ENCODE results near the gene CCDC124. TPM values are rescaled to one million over a fixed set of nuclear protein-coding genes. Genes with fewer than 3 reads are reported as not detected.

Gene CCDC124
- total and polyA plus RNA-seq, 2 donors (not counting 1 experiment from before 2014, with no cell fraction given): 37.2 to 44.3 TPM

GRCh38 chr19:17963936-17964691, 31.3 kb downstream of the CCDC124 start:
- Histone ChIP-seq H2AFZ (ENCODE audit: low read length) (no peak overlapping the region), H3K36me3 (ENCODE audit: control insufficient read depth, insufficient read depth, low read length) (no peaks in the 10 kb centered on the region), H3K27me3 (ENCODE audit: control insufficient read depth, insufficient read depth, low read length) (peaks cover 29% of the 10 kb centered on the region), H3K4me3 (replicated peaks in 1 of 4; ENCODE audit: control extremely low read depth in 1 of 4, insufficient read depth in 1 of 4, low read depth in 3 of 4, low read length in 4 of 4) (no peak overlapping the region), H3K27ac (ENCODE audit: insufficient read depth, low read length) (no peak overlapping the region), H3K4me2 (ENCODE audit: extremely low read depth, insufficient read depth, low read length) (no peak overlapping the region), H3K4me1 (ENCODE audit: control insufficient read depth, extremely low read depth, insufficient read depth, low read length) (no peaks in the 10 kb centered on the region), H3K79me2 (ENCODE audit: control insufficient read depth, insufficient read depth, low read length) (no peaks in the 10 kb centered on the region), H3K9ac (ENCODE audit: insufficient read depth, low read length) (no peak overlapping the region), H4K20me1 (ENCODE audit: control insufficient read depth, extremely low read depth, insufficient read depth, low read length) (no peaks in the 10 kb centered on the region), H3K9me3 (ENCODE audit: control insufficient read depth, insufficient read depth, low read depth, low read length) (no peaks in the 10 kb centered on the region)
- no peak for DNase-seq (ENCODE audit: low read depth in 2 of 2)
- no peak for TF ChIP-seq EZH2 (IDR thresholded peaks at IDR 0.05; ENCODE audit: low read length, missing control alignments)
- TF ChIP-seq, protein P1, sequence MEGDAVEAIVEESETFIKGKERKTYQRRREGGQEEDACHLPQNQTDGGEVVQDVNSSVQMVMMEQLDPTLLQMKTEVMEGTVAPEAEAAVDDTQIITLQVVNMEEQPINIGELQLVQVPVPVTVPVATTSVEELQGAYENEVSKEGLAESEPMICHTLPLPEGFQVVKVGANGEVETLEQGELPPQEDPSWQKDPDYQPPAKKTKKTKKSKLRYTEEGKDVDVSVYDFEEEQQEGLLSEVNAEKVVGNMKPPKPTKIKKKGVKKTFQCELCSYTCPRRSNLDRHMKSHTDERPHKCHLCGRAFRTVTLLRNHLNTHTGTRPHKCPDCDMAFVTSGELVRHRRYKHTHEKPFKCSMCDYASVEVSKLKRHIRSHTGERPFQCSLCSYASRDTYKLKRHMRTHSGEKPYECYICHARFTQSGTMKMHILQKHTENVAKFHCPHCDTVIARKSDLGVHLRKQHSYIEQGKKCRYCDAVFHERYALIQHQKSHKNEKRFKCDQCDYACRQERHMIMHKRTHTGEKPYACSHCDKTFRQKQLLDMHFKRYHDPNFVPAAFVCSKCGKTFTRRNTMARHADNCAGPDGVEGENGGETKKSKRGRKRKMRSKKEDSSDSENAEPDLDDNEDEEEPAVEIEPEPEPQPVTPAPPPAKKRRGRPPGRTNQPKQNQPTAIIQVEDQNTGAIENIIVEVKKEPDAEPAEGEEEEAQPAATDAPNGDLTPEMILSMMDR (conservative IDR thresholded peaks at IDR 0.05 in 1 of 2, IDR thresholded peaks at IDR 0.05 in 1 of 2; ENCODE audit: low read depth in 1 of 2, low read length in 2 of 2): no peak

GRCh38 chr19:17965370-17966128, 32.7 kb downstream of the CCDC124 start:
- Histone ChIP-seq H3K79me2 (ENCODE audit: control insufficient read depth, insufficient read depth, low read length) (no peaks in the 10 kb centered on the region), H3K36me3 (ENCODE audit: control insufficient read depth, insufficient read depth, low read length) (no peaks in the 10 kb centered on the region), H4K20me1 (ENCODE audit: control insufficient read depth, extremely low read depth, insufficient read depth, low read length) (no peaks in the 10 kb centered on the region), H3K4me1 (ENCODE audit: control insufficient read depth, extremely low read depth, insufficient read depth, low read length) (no peaks in the 10 kb centered on the region), H3K4me3 (replicated peaks in 1 of 4; ENCODE audit: control extremely low read depth in 1 of 4, insufficient read depth in 1 of 4, low read depth in 3 of 4, low read length in 4 of 4) (no peak overlapping the region), H3K27ac (ENCODE audit: insufficient read depth, low read length) (no peak overlapping the region), H3K4me2 (ENCODE audit: extremely low read depth, insufficient read depth, low read length) (no peak overlapping the region), H2AFZ (ENCODE audit: low read length) (no peak overlapping the region), H3K27me3 (ENCODE audit: control insufficient read depth, insufficient read depth, low read length) (peaks cover 29% of the 10 kb centered on the region), H3K9me3 (ENCODE audit: control insufficient read depth, insufficient read depth, low read depth, low read length) (no peaks in the 10 kb centered on the region), H3K9ac (ENCODE audit: insufficient read depth, low read length) (no peak overlapping the region)
- TF ChIP-seq, protein P1 (conservative IDR thresholded peaks at IDR 0.05 in 1 of 2, IDR thresholded peaks at IDR 0.05 in 1 of 2; ENCODE audit: low read depth in 1 of 2, low read length in 2 of 2): no peak
- no peak for TF ChIP-seq EZH2 (IDR thresholded peaks at IDR 0.05; ENCODE audit: low read length, missing control alignments)
- DNase-seq (ENCODE audit: low read depth in 2 of 2): no peak

DNA sequence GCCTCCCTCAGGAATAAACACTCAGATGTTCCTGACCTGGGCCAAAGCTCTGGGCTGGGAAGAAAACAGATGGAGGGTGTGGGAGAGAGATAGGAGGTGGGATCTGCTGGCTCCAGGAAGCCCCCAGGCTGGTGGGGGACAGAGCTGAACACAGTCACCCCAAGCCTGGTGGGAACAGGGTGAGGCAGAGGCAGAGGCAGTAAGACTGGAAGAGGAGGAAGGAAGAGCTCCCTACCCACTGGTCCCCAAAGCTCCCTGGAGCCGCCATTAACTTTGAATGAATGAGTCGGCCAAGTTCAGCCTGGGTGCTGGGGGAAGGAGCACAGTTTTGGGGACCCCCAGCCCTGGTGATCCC, 33.3 kb downstream of the CCDC124 start:
- Histone ChIP-seq H4K20me1 (ENCODE audit: control insufficient read depth, extremely low read depth, insufficient read depth, low read length) (no peaks in the 10 kb centered on the region), H3K27me3 (ENCODE audit: control insufficient read depth, insufficient read depth, low read length) (peaks cover 29% of the 10 kb centered on the region), H3K4me3 (replicated peaks in 1 of 4; ENCODE audit: control extremely low read depth in 1 of 4, insufficient read depth in 1 of 4, low read depth in 3 of 4, low read length in 4 of 4) (no peak overlapping the region), H3K36me3 (ENCODE audit: control insufficient read depth, insufficient read depth, low read length) (no peaks in the 10 kb centered on the region), H3K27ac (ENCODE audit: insufficient read depth, low read length) (no peak overlapping the region), H3K79me2 (ENCODE audit: control insufficient read depth, insufficient read depth, low read length) (no peaks in the 10 kb centered on the region), H3K9me3 (ENCODE audit: control insufficient read depth, insufficient read depth, low read depth, low read length) (no peaks in the 10 kb centered on the region), H2AFZ (ENCODE audit: low read length) (no peak overlapping the region), H3K4me2 (ENCODE audit: extremely low read depth, insufficient read depth, low read length) (no peak overlapping the region), H3K9ac (ENCODE audit: insufficient read depth, low read length) (no peak overlapping the region), H3K4me1 (ENCODE audit: control insufficient read depth, extremely low read depth, insufficient read depth, low read length) (no peaks in the 10 kb centered on the region)
- DNase-seq (ENCODE audit: low read depth in 2 of 2): no peak
- TF ChIP-seq, protein P1 (conservative IDR thresholded peaks at IDR 0.05 in 1 of 2, IDR thresholded peaks at IDR 0.05 in 1 of 2; ENCODE audit: low read depth in 1 of 2, low read length in 2 of 2): no peak
- TF ChIP-seq EZH2 (IDR thresholded peaks at IDR 0.05; ENCODE audit: low read length, missing control alignments): no peak

All from fibroblast of lung (primary cell).